MM.1S (cell line): Measurements from ENCODE around the gene AGAP1.

Experiments used
- DNase-seq: peaks from one replicate; pipeline ENCODE4 v3.0.0-alpha.2; 2015
- H2AFZ ChIP-seq: fragments of 300-600 bp; sonication (generic); 2 replicates; pipeline ENCODE4 v1.6.0; 2016; ENCODE audit warnings: antibody characterized with exemption, low read length
- H3F3A ChIP-seq: fragments of 300-600 bp; sonication (generic); 2 replicates; pipeline ENCODE4 v1.6.1; 2016; ENCODE audit warnings: mild to moderate bottlenecking, antibody characterized with exemption, low read length, moderate library complexity, mixed read lengths; ENCODE audit not compliant: insufficient read depth
- H3K27ac ChIP-seq: fragments of 300-600 bp; sonication (generic); 2 replicates; pipeline ENCODE4 v1.5.1; 2016; ENCODE audit warnings: mild to moderate bottlenecking, low read length
- H3K27me3 ChIP-seq: fragments of 300-600 bp; sonication (generic); replicated peaks from 2 replicates; pipeline ENCODE4 v1.6.0; 2016; ENCODE audit warnings: low read length; ENCODE audit not compliant: insufficient read depth
- H3K36me3 ChIP-seq: fragments of 300-600 bp; sonication (generic); replicated peaks from 2 replicates; pipeline ENCODE4 v1.6.1; 2016; ENCODE audit warnings: mild to moderate bottlenecking, low read length, mixed read lengths; ENCODE audit not compliant: insufficient read depth
- H3K4me1 ChIP-seq: fragments of 300-600 bp; sonication (generic); 2 replicates; pipeline ENCODE4 v1.6.1; 2016; ENCODE audit warnings: low read length, mixed read lengths
- H3K4me2 ChIP-seq: fragments of 300-600 bp; sonication (generic); 2 replicates; pipeline ENCODE4 v1.6.0; 2016; ENCODE audit warnings: low read depth, low read length
- H3K4me3 ChIP-seq: fragments of 300-600 bp; sonication (generic); 2 replicates; pipeline ENCODE4 v1.5.1; 2016; ENCODE audit warnings: low read length, mixed read lengths
- H3K79me2 ChIP-seq: fragments of 300-600 bp; sonication (generic); 2 replicates; pipeline ENCODE4 v1.6.1; 2016; ENCODE audit warnings: mixed run types, low read length, mixed read lengths
- H3K9ac ChIP-seq: fragments of 300-600 bp; sonication (generic); 2 replicates; pipeline ENCODE4 v1.6.1; 2016; ENCODE audit warnings: low read length, mixed read lengths
- H3K9me2 ChIP-seq: fragments of 300-600 bp; sonication (generic); replicated peaks from 2 replicates; pipeline ENCODE4 v1.6.1; 2016; ENCODE audit warnings: mild to moderate bottlenecking, low read length, mixed read lengths; ENCODE audit not compliant: insufficient read depth
- H3K9me3 ChIP-seq: fragments of 300-600 bp; sonication (generic); replicated peaks from 2 replicates; pipeline ENCODE4 v1.6.1; 2016; ENCODE audit warnings: mild to moderate bottlenecking, low read length, mixed read lengths; ENCODE audit not compliant: insufficient read depth
- H4K20me1 ChIP-seq: fragments of 300-600 bp; sonication (generic); 2 replicates; pipeline ENCODE4 v1.6.1; 2016; ENCODE audit warnings: mild to moderate bottlenecking, low read length, moderate library complexity, mixed read lengths; ENCODE audit not compliant: insufficient read depth
- EZH2 ChIP-seq: fragments of 300-600 bp; sonication (generic); optimal IDR thresholded peaks from 2 replicates; pipeline ENCODE3; 2017; ENCODE audit warnings: low read depth, mild to moderate bottlenecking, antibody characterized with exemption, low read length, mixed read lengths
- EZH2phosphoT487 ChIP-seq: fragments of 300-600 bp; sonication (generic); IDR thresholded peaks from 2 replicates; pipeline ENCODE4 v1.6.1; 2018; ENCODE audit warnings: antibody characterized with exemption, low read length
- TF ChIP-seq, protein P1 (sequence below): fragments of 300-600 bp; sonication (generic); IDR thresholded peaks from 2 replicates; pipeline ENCODE4 v1.5.1; 2016; ENCODE audit warnings: antibody characterized with exemption, low read length, mixed read lengths

The AGAP1 gene

DNA sequence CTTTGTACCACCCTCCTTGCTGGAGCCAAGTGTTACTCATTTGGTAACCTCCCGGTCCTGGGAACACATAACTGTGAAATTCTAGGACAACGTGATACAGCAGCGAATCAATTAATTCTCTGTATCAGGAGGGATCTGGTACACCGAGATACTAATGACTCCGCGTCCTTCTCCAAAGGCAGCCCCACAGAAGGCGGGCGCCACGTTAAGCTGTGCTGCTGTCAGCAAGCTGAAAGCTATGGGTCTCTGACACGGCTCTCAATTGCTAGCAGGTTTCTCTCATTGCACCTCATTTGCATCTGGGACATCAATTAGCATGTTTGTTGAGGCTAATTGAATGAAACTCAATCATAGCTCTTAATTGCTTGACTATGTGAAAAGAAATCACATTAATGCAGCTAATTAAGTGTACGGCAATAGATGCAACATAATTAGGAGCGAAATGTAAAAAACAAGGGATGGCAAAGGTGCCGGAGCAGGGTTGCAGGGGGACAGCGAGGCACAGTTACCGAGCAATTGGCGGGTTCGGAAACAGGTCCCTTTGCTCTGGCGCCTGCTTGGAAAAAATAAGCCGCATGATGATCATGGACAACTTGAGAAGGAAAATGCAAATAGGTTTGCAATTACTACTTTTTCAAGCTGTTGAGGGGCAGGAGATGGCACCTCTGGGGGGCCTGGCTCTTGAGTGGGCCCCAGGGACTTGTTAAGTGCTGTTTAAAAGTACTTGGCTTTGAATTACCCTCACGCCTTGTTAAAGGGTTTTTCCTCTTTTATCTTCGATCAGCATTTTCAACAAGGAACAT lies 410.1 kb downstream of the AGAP1 start:
- peaks cover 8% of the 10 kb centered on the region for H3K4me1 ChIP-seq
- no peaks in the 10 kb centered on the region for H3K36me3 ChIP-seq
- no peaks in the 10 kb centered on the region for H3K9me3 ChIP-seq
- no peak overlapping the region for H2AFZ ChIP-seq
- no peak overlapping the region for H3K9ac ChIP-seq
- no peak overlapping the region for H3K4me3 ChIP-seq
- H3K4me2 ChIP-seq = no peak overlapping the region
- no peaks in the 10 kb centered on the region for H3K79me2 ChIP-seq
- H3K27me3 ChIP-seq = no peaks in the 10 kb centered on the region
- H3F3A ChIP-seq = no peaks in the 10 kb centered on the region
- no peak for DNase-seq
- H3K9me2 ChIP-seq = no peaks in the 10 kb centered on the region
- H3K27ac ChIP-seq = no peak overlapping the region
- H4K20me1 ChIP-seq = no peaks in the 10 kb centered on the region
- TF ChIP-seq, protein P1, sequence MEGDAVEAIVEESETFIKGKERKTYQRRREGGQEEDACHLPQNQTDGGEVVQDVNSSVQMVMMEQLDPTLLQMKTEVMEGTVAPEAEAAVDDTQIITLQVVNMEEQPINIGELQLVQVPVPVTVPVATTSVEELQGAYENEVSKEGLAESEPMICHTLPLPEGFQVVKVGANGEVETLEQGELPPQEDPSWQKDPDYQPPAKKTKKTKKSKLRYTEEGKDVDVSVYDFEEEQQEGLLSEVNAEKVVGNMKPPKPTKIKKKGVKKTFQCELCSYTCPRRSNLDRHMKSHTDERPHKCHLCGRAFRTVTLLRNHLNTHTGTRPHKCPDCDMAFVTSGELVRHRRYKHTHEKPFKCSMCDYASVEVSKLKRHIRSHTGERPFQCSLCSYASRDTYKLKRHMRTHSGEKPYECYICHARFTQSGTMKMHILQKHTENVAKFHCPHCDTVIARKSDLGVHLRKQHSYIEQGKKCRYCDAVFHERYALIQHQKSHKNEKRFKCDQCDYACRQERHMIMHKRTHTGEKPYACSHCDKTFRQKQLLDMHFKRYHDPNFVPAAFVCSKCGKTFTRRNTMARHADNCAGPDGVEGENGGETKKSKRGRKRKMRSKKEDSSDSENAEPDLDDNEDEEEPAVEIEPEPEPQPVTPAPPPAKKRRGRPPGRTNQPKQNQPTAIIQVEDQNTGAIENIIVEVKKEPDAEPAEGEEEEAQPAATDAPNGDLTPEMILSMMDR = no peak
- TF ChIP-seq EZH2phosphoT487 (no peak), EZH2 (no peak)

DNA sequence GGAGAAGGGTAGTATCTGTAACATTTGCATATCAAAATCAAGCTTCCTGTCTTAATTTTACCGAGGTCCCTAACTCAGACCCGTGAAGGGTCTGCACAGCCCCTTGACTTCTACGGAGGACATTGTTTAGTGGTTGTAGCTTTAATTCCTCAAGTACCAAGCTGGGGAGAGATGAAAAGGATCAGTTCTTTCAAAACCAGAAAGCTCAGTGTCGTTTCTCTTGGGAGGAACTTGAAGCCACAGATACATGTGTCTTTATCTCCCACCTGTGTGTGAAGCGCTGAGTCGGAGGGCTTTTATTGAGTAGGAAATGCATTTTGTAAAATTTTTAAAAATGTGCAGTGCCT lies 410.7 kb downstream of the AGAP1 start:
- Histone ChIP-seq H3K4me3 (no peak overlapping the region), H3K27me3 (no peaks in the 10 kb centered on the region), H3K4me2 (no peak overlapping the region), H3K4me1 (peaks cover 12% of the 10 kb centered on the region), H3K9me3 (no peaks in the 10 kb centered on the region), H3K9me2 (no peaks in the 10 kb centered on the region), H3F3A (no peaks in the 10 kb centered on the region), H3K27ac (no peak overlapping the region), H2AFZ (no peak overlapping the region), H3K9ac (no peak overlapping the region), H3K36me3 (no peaks in the 10 kb centered on the region), H3K79me2 (no peaks in the 10 kb centered on the region), H4K20me1 (no peaks in the 10 kb centered on the region)
- TF ChIP-seq EZH2phosphoT487 = no peak
- no peak for TF ChIP-seq EZH2
- TF ChIP-seq, protein P1 = no peak
- no peak for DNase-seq

DNA sequence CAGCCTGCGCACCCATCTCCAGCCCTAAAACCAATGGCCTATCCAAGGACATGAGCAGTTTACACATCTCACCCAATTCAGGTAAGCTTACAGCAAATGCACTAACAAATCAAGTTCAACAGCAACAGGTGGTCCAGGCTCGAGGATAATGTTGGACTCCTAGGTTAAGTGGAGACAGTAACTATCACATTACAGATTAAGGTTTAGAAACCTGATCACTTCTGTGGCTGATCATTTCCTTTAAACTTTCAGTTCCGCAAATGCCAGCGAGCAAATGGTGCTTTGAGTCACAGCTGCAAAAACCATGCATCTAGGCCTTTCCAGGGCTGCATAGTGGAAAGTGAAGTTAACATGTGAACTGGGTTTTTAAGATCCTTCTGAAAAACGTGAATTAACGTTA lies 415.0 kb downstream of the AGAP1 start:
- peak overlapping the region; percentile 47; the same call in 1 of the 2 replicates for H3K27ac ChIP-seq
- H3K27me3 ChIP-seq = no peaks in the 10 kb centered on the region
- no peak overlapping the region for H3K4me3 ChIP-seq
- H3F3A ChIP-seq = no peaks in the 10 kb centered on the region
- H3K9me2 ChIP-seq = no peaks in the 10 kb centered on the region
- H3K9me3 ChIP-seq = no peaks in the 10 kb centered on the region
- H3K4me2 ChIP-seq = no peak overlapping the region; the same call in 1 of the 2 replicates
- H3K9ac ChIP-seq = no peak overlapping the region
- H3K4me1 ChIP-seq = peaks cover 12% of the 10 kb centered on the region
- TF ChIP-seq, protein P1 = no peak
- TF ChIP-seq EZH2 (no peak), EZH2phosphoT487 (no peak)
- no peaks in the 10 kb centered on the region for H3K36me3 ChIP-seq
- no peak overlapping the region for H2AFZ ChIP-seq
- no peaks in the 10 kb centered on the region for H3K79me2 ChIP-seq
- H4K20me1 ChIP-seq = no peaks in the 10 kb centered on the region
- DNase-seq = peak; percentile 50
